ENCODE measurements around the gene CBX5. TPM values are rescaled to one million over a fixed set of nuclear protein-coding genes. Genes with fewer than 3 reads are reported as not detected.

Gene CBX5
- total and polyA plus RNA-seq, 2 donors (not counting 1 experiment from before 2014, with no cell fraction given) = 27.7 to 64.0 TPM

GRCh38 chr12:54261815-54262402 lies 18.0 kb downstream of the CBX5 start:
- H3K36me3 ChIP-seq (ENCODE audit: control insufficient read depth, insufficient read depth, low read length) = peaks cover 1% of the 10 kb centered on the region
- peaks cover 19% of the 10 kb centered on the region for H3K4me1 ChIP-seq (ENCODE audit: control insufficient read depth, extremely low read depth, insufficient read depth, low read length)
- no peak overlapping the region for H2AFZ ChIP-seq (ENCODE audit: low read length)
- H3K79me2 ChIP-seq (ENCODE audit: control insufficient read depth, insufficient read depth, low read length) = peaks cover 56% of the 10 kb centered on the region
- H3K9me3 ChIP-seq (ENCODE audit: control insufficient read depth, insufficient read depth, low read depth, low read length) = no peaks in the 10 kb centered on the region
- no peaks in the 10 kb centered on the region for H3K27me3 ChIP-seq (ENCODE audit: control insufficient read depth, insufficient read depth, low read length)
- H3K4me3 ChIP-seq (replicated peaks in 1 of 4; ENCODE audit: control extremely low read depth in 1 of 4, insufficient read depth in 1 of 4, low read depth in 3 of 4, low read length in 4 of 4) = no peak overlapping the region
- DNase-seq (ENCODE audit: low read depth in 2 of 2) = peak in 1 of 2 donors; percentile 41
- no peak overlapping the region for H3K9ac ChIP-seq (ENCODE audit: insufficient read depth, low read length)
- no peaks in the 10 kb centered on the region for H4K20me1 ChIP-seq (ENCODE audit: control insufficient read depth, extremely low read depth, insufficient read depth, low read length)
- peak overlapping the region; percentile 76 for H3K4me2 ChIP-seq (ENCODE audit: extremely low read depth, insufficient read depth, low read length)
- peak overlapping the region; percentile 49 for H3K27ac ChIP-seq (ENCODE audit: insufficient read depth, low read length)
- no peak for TF ChIP-seq EZH2 (IDR thresholded peaks at IDR 0.05; ENCODE audit: low read length, missing control alignments)
- TF ChIP-seq CTCF (conservative IDR thresholded peaks at IDR 0.05 in 1 of 2, IDR thresholded peaks at IDR 0.05 in 1 of 2; ENCODE audit: low read depth in 1 of 2, low read length in 2 of 2) = no peak

GRCh38 chr12:54259194-54260011 lies 20.5 kb downstream of the CBX5 start:
- H3K36me3 ChIP-seq (ENCODE audit: control insufficient read depth, insufficient read depth, low read length) = peaks cover 5% of the 10 kb centered on the region
- H4K20me1 ChIP-seq (ENCODE audit: control insufficient read depth, extremely low read depth, insufficient read depth, low read length) = no peaks in the 10 kb centered on the region
- H3K4me3 ChIP-seq (replicated peaks in 1 of 4; ENCODE audit: control extremely low read depth in 1 of 4, insufficient read depth in 1 of 4, low read depth in 3 of 4, low read length in 4 of 4) = peak overlapping the region; percentile 55 to 70 (median 59)
- TF ChIP-seq EZH2 (IDR thresholded peaks at IDR 0.05; ENCODE audit: low read length, missing control alignments) (no peak), CTCF (conservative IDR thresholded peaks at IDR 0.05 in 1 of 2, IDR thresholded peaks at IDR 0.05 in 1 of 2; ENCODE audit: low read depth in 1 of 2, low read length in 2 of 2) (no peak)
- H3K4me1 ChIP-seq (ENCODE audit: control insufficient read depth, extremely low read depth, insufficient read depth, low read length) = peaks cover 19% of the 10 kb centered on the region
- no peaks in the 10 kb centered on the region for H3K27me3 ChIP-seq (ENCODE audit: control insufficient read depth, insufficient read depth, low read length)
- no peaks in the 10 kb centered on the region for H3K9me3 ChIP-seq (ENCODE audit: control insufficient read depth, insufficient read depth, low read depth, low read length)
- H3K9ac ChIP-seq (ENCODE audit: insufficient read depth, low read length) = peak overlapping the region; percentile 73
- H2AFZ ChIP-seq (ENCODE audit: low read length) = peak overlapping the region; percentile 71
- H3K4me2 ChIP-seq (ENCODE audit: extremely low read depth, insufficient read depth, low read length) = peak overlapping the region; percentile 100
- H3K79me2 ChIP-seq (ENCODE audit: control insufficient read depth, insufficient read depth, low read length) = peaks cover 58% of the 10 kb centered on the region
- peak; percentile 88 to 89 for DNase-seq (ENCODE audit: low read depth in 2 of 2)
- peak overlapping the region; percentile 98 for H3K27ac ChIP-seq (ENCODE audit: insufficient read depth, low read length)

GRCh38 chr12:54258201-54258681 lies 21.7 kb downstream of the CBX5 start:
- DNase-seq (ENCODE audit: low read depth in 2 of 2) = peak in 1 of 2 donors; percentile 79
- Histone ChIP-seq H4K20me1 (ENCODE audit: control insufficient read depth, extremely low read depth, insufficient read depth, low read length) (no peaks in the 10 kb centered on the region), H3K9me3 (ENCODE audit: control insufficient read depth, insufficient read depth, low read depth, low read length) (no peaks in the 10 kb centered on the region), H3K27ac (ENCODE audit: insufficient read depth, low read length) (peak overlapping the region; percentile 98), H3K4me2 (ENCODE audit: extremely low read depth, insufficient read depth, low read length) (peak overlapping the region; percentile 42), H3K27me3 (ENCODE audit: control insufficient read depth, insufficient read depth, low read length) (no peaks in the 10 kb centered on the region), H3K9ac (ENCODE audit: insufficient read depth, low read length) (no peak overlapping the region), H3K4me1 (ENCODE audit: control insufficient read depth, extremely low read depth, insufficient read depth, low read length) (peaks cover 19% of the 10 kb centered on the region), H3K4me3 (replicated peaks in 1 of 4; ENCODE audit: control extremely low read depth in 1 of 4, insufficient read depth in 1 of 4, low read depth in 3 of 4, low read length in 4 of 4) (peak overlapping the region in 2 of 4 experiments; percentile 11 to 55), H3K79me2 (ENCODE audit: control insufficient read depth, insufficient read depth, low read length) (peaks cover 54% of the 10 kb centered on the region), H2AFZ (ENCODE audit: low read length) (no peak overlapping the region), H3K36me3 (ENCODE audit: control insufficient read depth, insufficient read depth, low read length) (peaks cover 5% of the 10 kb centered on the region)
- no peak for TF ChIP-seq EZH2 (IDR thresholded peaks at IDR 0.05; ENCODE audit: low read length, missing control alignments)
